Measurements from ENCODE around the gene KIAA1328.

KIAA1328 gene

GRCh38 chr18:37252854-37253393 is 424.0 kb downstream of the KIAA1328 start:
- no peak for DNase-seq (ENCODE audit: low read depth)

GRCh38 chr18:37253394-37254235 is 424.7 kb downstream of the KIAA1328 start:
- DNase-seq (ENCODE audit: low read depth): no peak

- no peak for DNase-seq (ENCODE audit: low read depth)
These were observed 425.4 kb downstream of the KIAA1328 start for GRCh38 chr18:37254236-37254754.

GRCh38 chr18:37254973-37255372 is 426.0 kb downstream of the KIAA1328 start:
- DNase-seq (ENCODE audit: low read depth): no peak

GRCh38 chr18:37258131-37258530 is 429.2 kb downstream of the KIAA1328 start:
- DNase-seq (ENCODE audit: low read depth): no peak

- no peak for DNase-seq (ENCODE audit: low read depth)
These were observed 429.9 kb downstream of the KIAA1328 start for GRCh38 chr18:37258819-37259218.

- no peak for DNase-seq (ENCODE audit: low read depth)
These were observed 430.8 kb downstream of the KIAA1328 start for GRCh38 chr18:37259711-37260110.

GRCh38 chr18:37260367-37261093 is 431.6 kb downstream of the KIAA1328 start:
- DNase-seq (ENCODE audit: low read depth): no peak

GRCh38 chr18:37261246-37261840 is 432.4 kb downstream of the KIAA1328 start:
- no peak for DNase-seq (ENCODE audit: low read depth)

GRCh38 chr18:37261988-37262387 is 433.1 kb downstream of the KIAA1328 start:
- DNase-seq (ENCODE audit: low read depth): no peak

- DNase-seq (ENCODE audit: low read depth): no peak
These were observed 436.0 kb downstream of the KIAA1328 start for GRCh38 chr18:37264956-37265355.

GRCh38 chr18:37265382-37265781 is 436.5 kb downstream of the KIAA1328 start:
- DNase-seq (ENCODE audit: low read depth): no peak

- no peak for DNase-seq (ENCODE audit: low read depth)
These were observed 437.4 kb downstream of the KIAA1328 start for GRCh38 chr18:37266290-37266689.

GRCh38 chr18:37270038-37270665 is 441.2 kb downstream of the KIAA1328 start:
- peak; percentile 27 for DNase-seq (ENCODE audit: low read depth)

- no peak for DNase-seq (ENCODE audit: low read depth)
These were observed 441.7 kb downstream of the KIAA1328 start for GRCh38 chr18:37270666-37271052.

- no peak for DNase-seq (ENCODE audit: low read depth)
These were observed 443.3 kb downstream of the KIAA1328 start for GRCh38 chr18:37272226-37272625.

GRCh38 chr18:37272841-37273240 is 443.9 kb downstream of the KIAA1328 start:
- no peak for DNase-seq (ENCODE audit: low read depth)

GRCh38 chr18:37274309-37275236 is 445.6 kb downstream of the KIAA1328 start:
- DNase-seq (ENCODE audit: low read depth): no peak

- DNase-seq (ENCODE audit: low read depth): no peak
These were observed 446.4 kb downstream of the KIAA1328 start for GRCh38 chr18:37275237-37275741.

GRCh38 chr18:37276111-37276890 is 447.4 kb downstream of the KIAA1328 start:
- no peak for DNase-seq (ENCODE audit: low read depth)

Data from amniotic epithelial cell (primary cell).